H1 (cell line): ENCODE data around the gene RING1. TPM values are rescaled to one million over a fixed set of nuclear protein-coding genes. Genes with fewer than 3 reads are reported as not detected.

Source experiments
- CTCF ChIA-PET: fragments of 300-600 bp; sonication (Branson Sonifier 250); formaldehyde crosslinking; loops from one replicate; lab custom pipeline; 2021; ENCODE audit not compliant: partially characterized antibody; lab: Charles Lee
- POLR2A ChIA-PET: fragments of 300-600 bp; sonication (Branson Sonifier 250); formaldehyde crosslinking; loops from one replicate; lab custom pipeline; 2021; ENCODE audit warnings: inconsistent platforms; ENCODE audit not compliant: partially characterized antibody; lab: Charles Lee
- DNase-seq, 2 experiments: peaks; one replicate each; pipeline versions ENCODE4 v3.0.0 to v3.0.0-alpha.2; 2010 to 2022; ENCODE audit warnings: low spot score in 2 of 2, low read depth in 1 of 2, mixed read lengths in 1 of 2
- FAIRE-seq: peaks from 2 replicates; lab custom pipeline; 2011; peaks lifted over from hg19 to GRCh38; lab: Jason Lieb, UNC
- H2AFZ ChIP-seq: 2 replicates; pipeline ENCODE4 v1.8.1; 2012; ENCODE audit warnings: low read length, inconsistent platforms
- H2AK5ac ChIP-seq: 2 replicates; pipeline ENCODE4 v1.6.1; 2013; ENCODE audit warnings: low read depth, low read length
- H2BK120ac ChIP-seq: replicated peaks from 2 replicates; pipeline ENCODE3; 2013; ENCODE audit warnings: low read depth, low read length, inconsistent platforms
- H2BK12ac ChIP-seq: 2 replicates; pipeline ENCODE4 v1.6.1; 2013; ENCODE audit warnings: low read depth, low read length
- H2BK15ac ChIP-seq: 2 replicates; pipeline ENCODE4 v1.6.1; 2013; ENCODE audit warnings: low read length
- H2BK20ac ChIP-seq: 2 replicates; pipeline ENCODE4 v1.6.1; 2013; ENCODE audit warnings: low read length
- H2BK5ac ChIP-seq: 2 replicates; pipeline ENCODE4 v1.6.1; 2013; ENCODE audit warnings: low read depth, low read length
- H3K14ac ChIP-seq: 2 replicates; pipeline ENCODE4 v1.6.1; 2013; ENCODE audit warnings: inconsistent platforms; ENCODE audit not compliant: insufficient read length
- H3K18ac ChIP-seq: 2 replicates; pipeline ENCODE4 v1.6.1; 2013; ENCODE audit warnings: low read length; ENCODE audit errors: extremely low read depth
- H3K23ac ChIP-seq: 2 replicates; pipeline ENCODE4 v1.6.1; 2013; ENCODE audit warnings: inconsistent platforms; ENCODE audit not compliant: insufficient read length
- H3K23me2 ChIP-seq: 2 replicates; pipeline ENCODE4 v1.6.1; 2013; ENCODE audit warnings: low read depth, low read length
- H3K27ac ChIP-seq: 2 replicates; pipeline ENCODE4 v1.6.1; 2011; ENCODE audit warnings: low read depth, low read length, inconsistent platforms
- H3K27me3 ChIP-seq, 4 experiments: replicated peaks in 1 of 4; 1 replicate in 1 of 4; 2 replicates in 3 of 4; pipeline versions ENCODE4 v1.6.1 to v1.8.1; 2011 to 2013; ENCODE audit warnings: low read length in 3 of 4, mild to moderate bottlenecking in 3 of 4, inconsistent platforms in 2 of 4, mixed read lengths in 2 of 4, moderate library complexity in 1 of 4; ENCODE audit not compliant: control insufficient read depth in 3 of 4, insufficient read depth in 3 of 4; ENCODE audit errors: extremely low read depth in 1 of 4
- H3K36me3 ChIP-seq, 4 experiments: 2 replicates each; pipeline versions ENCODE4 v1.6.1 to v1.8.1; 2011 to 2013; ENCODE audit warnings: mild to moderate bottlenecking in 4 of 4, low read length in 3 of 4, moderate library complexity in 2 of 4, control low read depth in 1 of 4, inconsistent platforms in 1 of 4; ENCODE audit not compliant: insufficient read depth in 4 of 4, control insufficient read depth in 2 of 4
- H3K4ac ChIP-seq: replicated peaks from 2 replicates; pipeline ENCODE3; 2013; ENCODE audit warnings: low read length, low read depth, mixed read lengths, inconsistent platforms; ENCODE audit not compliant: insufficient read length
- H3K4me1 ChIP-seq, 4 experiments: replicated peaks in 1 of 4; 1 replicate in 1 of 4; 2 replicates in 3 of 4; pipeline versions ENCODE4 v1.6.1 to v1.8.1; 2011 to 2013; ENCODE audit warnings: low read length in 3 of 4, inconsistent platforms in 2 of 4, mixed read lengths in 1 of 4; ENCODE audit not compliant: insufficient read depth in 4 of 4, control insufficient read depth in 3 of 4
- H3K4me2 ChIP-seq, 2 experiments: 2 replicates each; pipeline versions ENCODE4 v1.6.1 to v1.8.1; 2011 to 2013; ENCODE audit warnings: low read depth in 2 of 2, low read length in 2 of 2, control low read depth in 1 of 2, inconsistent platforms in 1 of 2, mild to moderate bottlenecking in 1 of 2; ENCODE audit not compliant: insufficient read depth in 1 of 2
- H3K4me3 ChIP-seq, 4 experiments: fragments of 200-600, 300-600 bp in 1 of 4; sonication (generic), shearing (Covaris generic), sonication (Bioruptor Twin) in 1 of 4; 2 replicates each; pipeline versions ENCODE4 v1.5.1 to v1.8.1; 2011 to 2016; ENCODE audit warnings: low read length in 4 of 4, low read depth in 3 of 4, control low read depth in 2 of 4, inconsistent platforms in 2 of 4, mild to moderate bottlenecking in 2 of 4, mixed read lengths in 1 of 4, moderate library complexity in 1 of 4; ENCODE audit not compliant: insufficient read depth in 2 of 4; ENCODE audit errors: extremely low read depth in 1 of 4
- H3K56ac ChIP-seq: replicated peaks from 2 replicates; pipeline ENCODE3; 2013; ENCODE audit warnings: low read depth, mild to moderate bottlenecking, mixed read lengths, low read length, inconsistent platforms; ENCODE audit not compliant: insufficient read length
- H3K79me1 ChIP-seq: 2 replicates; pipeline ENCODE4 v1.6.1; 2013; ENCODE audit warnings: low read depth, low read length, control low read depth
- H3K79me2 ChIP-seq, 2 experiments: 2 replicates each; pipeline versions ENCODE4 v1.6.1 to v1.8.1; 2012 to 2013; ENCODE audit warnings: low read length in 2 of 2, mild to moderate bottlenecking in 2 of 2, inconsistent platforms in 1 of 2; ENCODE audit not compliant: insufficient read depth in 2 of 2, control insufficient read depth in 1 of 2
- H3K9ac ChIP-seq, 4 experiments: replicated peaks in 1 of 4; 1 replicate in 1 of 4; 2 replicates in 3 of 4; pipeline versions ENCODE4 v1.6.1 to v1.8.1; 2011 to 2013; ENCODE audit warnings: low read depth in 3 of 4, low read length in 3 of 4, control low read depth in 2 of 4, mild to moderate bottlenecking in 2 of 4, moderate library complexity in 2 of 4, inconsistent platforms in 1 of 4; ENCODE audit errors: extremely low read depth in 1 of 4
- H3K9me3 ChIP-seq, 2 experiments: 2 replicates each; pipeline versions ENCODE4 v1.6.1 to v1.8.1; 2012 to 2013; ENCODE audit warnings: mild to moderate bottlenecking in 2 of 2, moderate library complexity in 2 of 2, control low read depth in 1 of 2, inconsistent platforms in 1 of 2, low read depth in 1 of 2, low read length in 1 of 2, mixed read lengths in 1 of 2; ENCODE audit not compliant: insufficient read depth in 2 of 2
- H4K20me1 ChIP-seq, 2 experiments: replicated peaks in 1 of 2; 2 replicates each; pipeline versions ENCODE3 to v1.8.1; 2011 to 2013; ENCODE audit warnings: inconsistent platforms in 2 of 2, low read length in 2 of 2, mild to moderate bottlenecking in 1 of 2; ENCODE audit not compliant: insufficient read depth in 2 of 2, control insufficient read depth in 1 of 2
- H4K5ac ChIP-seq: 2 replicates; pipeline ENCODE4 v1.6.1; 2013; ENCODE audit warnings: low read length, low read depth, mixed read lengths, inconsistent platforms; ENCODE audit not compliant: insufficient read length
- H4K8ac ChIP-seq: 2 replicates; pipeline ENCODE4 v1.8.0; 2013; ENCODE audit warnings: mild to moderate bottlenecking, moderate library complexity, low read length, inconsistent platforms; ENCODE audit not compliant: insufficient read depth; ENCODE audit errors: extremely low read depth
- H4K91ac ChIP-seq: replicated peaks from 2 replicates; pipeline ENCODE3; 2013; ENCODE audit warnings: low read length, mixed read lengths, inconsistent platforms; ENCODE audit not compliant: insufficient read length
- CBX5 ChIP-seq: fragments of 300-800, 300-1000 bp; sonication (generic); IDR thresholded peaks from 2 replicates; pipeline ENCODE4 v1.7.1; 2016; ENCODE audit warnings: antibody characterized with exemption, low read length, low read depth
- CTCF ChIP-seq, 3 experiments: IDR thresholded peaks; 1 replicate in 2 of 3; 2 replicates in 1 of 3; pipeline versions ENCODE4 v1.5.1 to v1.6.1; 2011; ENCODE audit warnings: low read length in 3 of 3, mild to moderate bottlenecking in 3 of 3, inconsistent platforms in 2 of 3, low read depth in 1 of 3, moderate library complexity in 1 of 3; ENCODE audit not compliant: insufficient read depth in 1 of 3; ENCODE audit errors: control extremely low read depth in 1 of 3
- RAD21 ChIP-seq, 2 experiments: IDR thresholded peaks in 1 of 2; conservative IDR thresholded peaks in 1 of 2; 2 replicates each; pipeline ENCODE4 v1.6.1; 2011; ENCODE audit warnings: low read depth in 2 of 2, low read length in 2 of 2, improper control_type of control experiment in 1 of 2, inconsistent platforms in 1 of 2, mild to moderate bottlenecking in 1 of 2, moderate library complexity in 1 of 2
- WGBS, 2 experiments: shearing (Covaris generic) in 1 of 2; methylation state at CpG; one replicate each; pipeline versions ENCODE4 v1.1.6 to v1.1.7; 2013 to 2015; ENCODE audit warnings: low lambda C conversion rate in 2 of 2, mixed read lengths in 2 of 2, inconsistent platforms in 1 of 2, low coverage in 1 of 2, missing lambda C conversion rate in 1 of 2; ENCODE audit not compliant: insufficient replicate concordance in 2 of 2, insufficient coverage in 1 of 2, insufficient read length in 1 of 2; ENCODE audit errors: extremely low coverage in 1 of 2, missing lambda C conversion rate in 1 of 2; 5-methylcytosine and 5-hydroxymethylcytosine counted together
- polyA plus RNA-seq, 7 experiments: library from polyadenylated mRNA; depleted of rRNA in 3 of 7; stranded (reverse) in 5 of 7; unstranded in 2 of 7; fragments of >200 nt in 5 of 7; fragments of 200-250 nt in 2 of 7; gene quantifications; 1 replicate in 5 of 7; 2 replicates in 1 of 7; 4 replicates in 1 of 7; pipeline versions ENCODE4 v1.2.1 to v1.2.3, GENCODE V29; 2011 to 2013; ENCODE audit warnings: missing spikeins in 2 of 7, mixed read lengths in 2 of 7
- total RNA-seq: library from RNA; stranded (reverse); fragmentation: NEBNext Ultra II Directional; extraction: Animal tissue kit (Norgen Biotek cat#: 25700); gene quantifications from 2 replicates; pipeline ENCODE4 v1.2.1, GENCODE V29; 2021

Gene RING1
- total and polyA plus RNA-seq, 2 of the 8 experiments (the other 6 are each of a cell fraction or from before 2014, with no cell fraction given) = 16.4 to 26.0 TPM

- no peak overlapping the region for H2BK15ac ChIP-seq
- H3K4ac ChIP-seq = no peak overlapping the region
- H4K8ac ChIP-seq = no peak overlapping the region
- FAIRE-seq (no peak), DNase-seq (no peak)
- H3K9me3 ChIP-seq = no peaks in the 10 kb centered on the region
- H4K5ac ChIP-seq = no peak overlapping the region
- TF ChIP-seq CTCF (IDR thresholded peaks at IDR 0.05; ENCODE audit: control extremely low read depth in 1 of 3, insufficient read depth in 1 of 3, low read depth in 1 of 3, low read length in 3 of 3) (peak in 1 of 3 experiments; percentile 40; a peak in 1 of 4 replicates), CBX5 (no peak), RAD21 (IDR thresholded peaks at IDR 0.05 in 1 of 2, conservative IDR thresholded peaks at IDR 0.05 in 1 of 2; ENCODE audit: low read depth in 2 of 2, low read length in 2 of 2) (peak in 1 of 2 experiments; percentile 2; a peak in 1 of 4 replicates)
- peaks cover 0 to 3% of the 10 kb centered on the region in 2 experiments for H4K20me1 ChIP-seq
- H3K27me3 ChIP-seq = no peaks in the 10 kb centered on the region
- no peak overlapping the region for H3K56ac ChIP-seq
- no peaks in the 10 kb centered on the region; a peak in 1 of 4 replicates for H3K79me2 ChIP-seq
- H3K18ac ChIP-seq = no peak overlapping the region
- no peaks in the 10 kb centered on the region for H3K79me1 ChIP-seq
- no peaks in the 10 kb centered on the region for H3K23me2 ChIP-seq
- H3K27ac ChIP-seq = no peak overlapping the region
- 88% methylated on average over 10 of the region's 10 CpGs; no CpG with 5 or more reads in 1 of the 2 experiments for WGBS, 2 experiments
- H2AK5ac ChIP-seq = 0 out of 2 replicates have a peak overlapping the region, but pooled peaks have one; percentile 47
- no peak overlapping the region for H2BK5ac ChIP-seq
- ChIA-PET POLR2A (interaction anchor here (0.8 to 3.8 kb wide), 4 partner anchors 46 to 201 kb away, joined by 3 to 17 read pairs (median 3); no protein-coding TSS in a partner anchor), CTCF (interaction anchor here (0.8 to 5.5 kb wide), 10 partner anchors 14 to 175 kb away, joined by 3 to 74 read pairs (median 12); no protein-coding TSS in a partner anchor)
- no peaks in the 10 kb centered on the region for H3K36me3 ChIP-seq
- no peak overlapping the region for H2BK120ac ChIP-seq
- no peak overlapping the region for H3K23ac ChIP-seq
- no peak overlapping the region for H3K4me3 ChIP-seq
- H3K4me1 ChIP-seq = no peaks in the 10 kb centered on the region; a peak in 2 of 7 replicates
- H2BK20ac ChIP-seq = no peak overlapping the region
- H2BK12ac ChIP-seq = no peak overlapping the region; the same call in 1 of the 2 replicates
- H3K4me2 ChIP-seq = no peak overlapping the region
- no peak overlapping the region for H3K14ac ChIP-seq
- H2AFZ ChIP-seq = no peak overlapping the region
- no peak overlapping the region for H3K9ac ChIP-seq
- H4K91ac ChIP-seq = no peak overlapping the region
These were observed 32.7 kb upstream of the RING1 start for GRCh38 chr6:33175436-33176069.
